Parathyroid adenoma (tissue), 2 donors: ENCODE data around the gene CLRN2.

Experiments
- H2AFZ ChIP-seq: fragments of 300-600 bp; sonication (generic); one replicate; pipeline ENCODE4 v1.7.0; 2017; ENCODE audit warnings: antibody characterized with exemption, mild to moderate bottlenecking
- H3K27ac ChIP-seq: fragments of 300-600 bp; sonication (generic); one replicate; pipeline ENCODE4 v1.7.0; 2017
- H3K27me3 ChIP-seq: fragments of 300-600 bp; sonication (generic); one replicate; pipeline ENCODE4 v1.7.0; 2017; ENCODE audit warnings: low read length; ENCODE audit not compliant: control insufficient read depth, insufficient read depth
- H3K36me3 ChIP-seq: fragments of 300-600 bp; sonication (generic); one replicate; pipeline ENCODE4 v1.7.0; 2017; ENCODE audit warnings: low read length; ENCODE audit not compliant: control insufficient read depth, insufficient read depth
- H3K4me1 ChIP-seq: fragments of 300-600 bp; sonication (generic); one replicate; pipeline ENCODE4 v1.7.0; 2017; ENCODE audit warnings: control low read depth
- H3K4me2 ChIP-seq: fragments of 300-600 bp; sonication (generic); one replicate; pipeline ENCODE4 v1.7.0; 2017; ENCODE audit warnings: low read length
- H3K4me3 ChIP-seq: fragments of 300-600 bp; sonication (generic); one replicate; pipeline ENCODE4 v1.7.0; 2017; ENCODE audit warnings: low read depth, low read length
- H3K79me2 ChIP-seq: fragments of 300-600 bp; sonication (generic); one replicate; pipeline ENCODE4 v1.7.0; 2017; ENCODE audit warnings: control low read depth
- H3K9ac ChIP-seq: fragments of 300-600 bp; sonication (generic); one replicate; pipeline ENCODE4 v1.7.0; 2017; ENCODE audit warnings: mild to moderate bottlenecking
- H3K9me3 ChIP-seq: fragments of 300-600 bp; sonication (generic); one replicate; pipeline ENCODE4 v1.7.0; 2017; ENCODE audit warnings: low read length; ENCODE audit not compliant: control insufficient read depth
- TF ChIP-seq, protein P1 (sequence below): fragments of 300-600 bp; sonication (generic); IDR thresholded peaks from one replicate; pipeline ENCODE4 v1.7.0; 2017; ENCODE audit warnings: antibody characterized with exemption, mild to moderate bottlenecking
- donor health status: primary hyperparathyroidism.

Gene CLRN2

DNA sequence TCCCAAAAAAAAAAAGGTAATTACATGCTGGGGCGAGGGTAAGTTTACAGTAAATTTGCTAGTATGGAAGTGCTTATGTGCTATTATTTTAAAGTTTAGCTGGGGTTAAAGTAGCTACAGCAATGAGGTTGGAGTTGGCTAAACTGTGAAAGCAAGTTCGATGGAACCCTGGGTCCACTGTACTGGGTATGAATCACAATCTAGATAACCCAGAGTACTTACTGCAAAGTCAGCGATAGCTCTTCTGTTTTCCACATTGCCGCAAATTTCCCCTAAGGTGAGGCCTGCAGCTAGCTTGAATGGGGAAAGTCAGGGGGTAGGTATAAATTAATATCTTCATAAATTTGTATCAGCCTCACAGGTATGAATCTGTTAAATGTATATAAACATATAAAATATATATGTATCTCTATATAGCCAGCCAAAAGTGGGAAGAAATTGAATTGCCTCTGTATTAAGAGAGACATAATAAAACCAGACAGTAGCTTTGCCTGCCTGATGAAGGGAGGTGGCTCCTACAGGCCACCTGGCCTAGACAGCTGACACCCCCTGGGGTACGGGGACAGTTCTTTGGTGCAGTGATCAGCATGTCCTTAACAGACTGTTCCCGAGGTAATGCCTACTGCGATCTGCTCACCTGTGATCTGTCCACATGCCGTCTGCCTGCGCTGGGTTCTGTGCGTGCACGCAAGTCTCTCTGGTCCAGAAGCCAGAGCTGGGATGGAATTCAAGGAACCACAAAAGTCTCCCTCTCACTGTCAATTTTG, 30.6 kb downstream of the CLRN2 start:
- Histone ChIP-seq H3K9me3 (no peaks in the 10 kb centered on the region), H3K27me3 (no peaks in the 10 kb centered on the region), H3K4me1 (no peaks in the 10 kb centered on the region), H3K4me2 (no peak overlapping the region), H3K9ac (no peak overlapping the region), H3K4me3 (no peak overlapping the region), H2AFZ (no peak overlapping the region), H3K27ac (no peak overlapping the region), H3K79me2 (no peaks in the 10 kb centered on the region), H3K36me3 (no peaks in the 10 kb centered on the region)
- TF ChIP-seq, protein P1, sequence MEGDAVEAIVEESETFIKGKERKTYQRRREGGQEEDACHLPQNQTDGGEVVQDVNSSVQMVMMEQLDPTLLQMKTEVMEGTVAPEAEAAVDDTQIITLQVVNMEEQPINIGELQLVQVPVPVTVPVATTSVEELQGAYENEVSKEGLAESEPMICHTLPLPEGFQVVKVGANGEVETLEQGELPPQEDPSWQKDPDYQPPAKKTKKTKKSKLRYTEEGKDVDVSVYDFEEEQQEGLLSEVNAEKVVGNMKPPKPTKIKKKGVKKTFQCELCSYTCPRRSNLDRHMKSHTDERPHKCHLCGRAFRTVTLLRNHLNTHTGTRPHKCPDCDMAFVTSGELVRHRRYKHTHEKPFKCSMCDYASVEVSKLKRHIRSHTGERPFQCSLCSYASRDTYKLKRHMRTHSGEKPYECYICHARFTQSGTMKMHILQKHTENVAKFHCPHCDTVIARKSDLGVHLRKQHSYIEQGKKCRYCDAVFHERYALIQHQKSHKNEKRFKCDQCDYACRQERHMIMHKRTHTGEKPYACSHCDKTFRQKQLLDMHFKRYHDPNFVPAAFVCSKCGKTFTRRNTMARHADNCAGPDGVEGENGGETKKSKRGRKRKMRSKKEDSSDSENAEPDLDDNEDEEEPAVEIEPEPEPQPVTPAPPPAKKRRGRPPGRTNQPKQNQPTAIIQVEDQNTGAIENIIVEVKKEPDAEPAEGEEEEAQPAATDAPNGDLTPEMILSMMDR = no peak

DNA sequence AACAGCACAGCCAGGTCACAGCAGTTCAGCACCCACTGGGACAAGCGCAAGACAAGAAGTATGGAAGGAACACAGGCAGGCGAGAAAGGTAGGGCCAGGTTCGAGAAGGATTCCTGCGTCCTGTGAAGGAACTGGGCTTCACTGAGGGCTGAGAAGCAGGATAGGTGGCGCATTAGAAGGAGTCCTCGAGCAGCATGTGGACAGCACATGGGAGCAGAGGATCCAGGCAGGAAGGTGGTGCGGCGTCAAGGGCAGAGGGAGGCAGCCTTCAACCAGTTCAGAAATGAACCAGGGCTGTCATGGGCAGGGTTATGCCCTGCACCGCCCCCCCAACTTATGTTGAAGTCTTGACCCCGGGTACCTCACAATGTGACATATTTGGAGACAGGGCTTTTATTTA, 31.3 kb downstream of the CLRN2 start:
- TF ChIP-seq, protein P1 = no peak

DNA sequence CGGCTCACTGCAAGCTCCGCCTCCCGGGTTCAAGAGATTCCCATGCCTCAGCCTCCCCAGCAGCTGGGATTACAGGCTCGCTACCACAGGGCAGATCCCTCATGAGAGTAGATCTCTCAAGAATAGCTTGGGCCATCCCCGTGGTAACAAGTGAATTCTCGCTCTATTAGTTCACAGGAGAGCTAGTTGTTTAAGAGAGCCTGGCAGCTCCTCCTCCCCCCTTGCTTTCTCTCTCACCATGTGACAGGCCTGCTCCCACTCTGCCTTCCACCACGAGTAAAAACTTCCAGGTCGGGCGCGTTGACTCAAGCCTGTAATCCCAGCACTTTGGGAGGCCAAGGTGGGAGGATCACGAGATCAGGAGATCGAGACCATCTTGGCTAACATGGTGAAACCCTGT, 31.7 kb downstream of the CLRN2 start:
- H3K9ac ChIP-seq = no peak overlapping the region
- TF ChIP-seq, protein P1 = no peak
- no peaks in the 10 kb centered on the region for H3K27me3 ChIP-seq
- H3K27ac ChIP-seq = no peak overlapping the region
- H3K4me2 ChIP-seq = no peak overlapping the region
- H2AFZ ChIP-seq = no peak overlapping the region
- no peaks in the 10 kb centered on the region for H3K4me1 ChIP-seq
- no peak overlapping the region for H3K4me3 ChIP-seq
- H3K36me3 ChIP-seq = no peaks in the 10 kb centered on the region
- no peaks in the 10 kb centered on the region for H3K9me3 ChIP-seq
- no peaks in the 10 kb centered on the region for H3K79me2 ChIP-seq

More for the DNA sequence above, 31.3 kb downstream of the CLRN2 start:
- Histone ChIP-seq H2AFZ (no peak overlapping the region), H3K27ac (no peak overlapping the region), H3K79me2 (no peaks in the 10 kb centered on the region), H3K36me3 (no peaks in the 10 kb centered on the region), H3K4me3 (no peak overlapping the region), H3K4me1 (no peaks in the 10 kb centered on the region), H3K4me2 (no peak overlapping the region), H3K9me3 (no peaks in the 10 kb centered on the region), H3K27me3 (no peaks in the 10 kb centered on the region), H3K9ac (no peak overlapping the region)

DNA sequence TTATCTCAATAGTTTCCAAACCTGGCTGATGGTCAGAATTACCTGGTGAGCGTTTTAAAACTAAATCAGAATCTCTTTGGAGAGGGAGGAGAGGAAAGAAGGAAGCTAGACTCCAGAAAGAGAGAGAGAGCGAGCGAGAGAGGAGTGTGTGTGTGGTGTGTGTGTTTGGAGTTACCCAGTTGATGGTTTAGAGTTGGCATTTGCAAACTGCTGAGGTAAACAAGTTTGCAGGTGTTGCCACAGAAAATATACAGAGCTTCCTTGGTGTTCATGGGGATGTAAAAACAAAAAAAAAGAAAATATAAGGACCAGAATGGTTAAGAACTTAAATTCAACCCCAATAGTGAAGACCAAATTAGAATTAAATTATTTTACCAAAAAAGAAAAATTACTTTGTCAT, 35.6 kb downstream of the CLRN2 start:
- Histone ChIP-seq H3K36me3 (no peaks in the 10 kb centered on the region), H3K4me2 (no peak overlapping the region), H3K27me3 (no peaks in the 10 kb centered on the region), H3K4me1 (no peaks in the 10 kb centered on the region), H2AFZ (no peak overlapping the region), H3K9ac (no peak overlapping the region), H3K4me3 (no peak overlapping the region), H3K9me3 (no peaks in the 10 kb centered on the region), H3K27ac (no peak overlapping the region), H3K79me2 (no peaks in the 10 kb centered on the region)
- TF ChIP-seq, protein P1 = no peak

DNA sequence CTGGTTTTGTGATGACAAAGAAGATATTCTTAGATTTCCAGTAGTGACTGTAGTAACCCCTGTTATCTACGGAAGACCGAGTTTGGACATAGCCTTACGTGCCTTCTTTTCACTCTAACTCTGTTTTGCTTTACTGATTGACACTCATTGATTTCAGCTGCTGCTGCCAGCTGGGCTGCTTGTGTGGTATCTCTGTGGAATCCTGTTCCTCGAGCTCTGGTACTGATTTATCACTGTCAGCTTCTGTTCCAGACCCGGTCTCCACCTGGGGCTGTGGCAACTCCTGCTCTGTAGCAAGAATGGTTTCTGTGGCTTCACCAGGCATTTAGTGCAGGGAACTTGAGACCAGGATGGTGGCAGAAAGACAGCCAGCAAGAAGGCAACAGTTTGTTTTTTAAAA, 37.5 kb downstream of the CLRN2 start:
- Histone ChIP-seq H3K4me2 (no peak overlapping the region), H3K9ac (no peak overlapping the region), H3K4me1 (no peaks in the 10 kb centered on the region), H3K27me3 (no peaks in the 10 kb centered on the region), H3K79me2 (no peaks in the 10 kb centered on the region), H3K9me3 (no peaks in the 10 kb centered on the region), H3K4me3 (no peak overlapping the region), H3K27ac (no peak overlapping the region), H3K36me3 (no peaks in the 10 kb centered on the region), H2AFZ (no peak overlapping the region)
- TF ChIP-seq, protein P1 = no peak
